Right forelimb (tissue), 1 donor: ENCODE data around the gene TMEM150B.

ENCODE experiments used
- DNase-seq: peaks from one replicate; pipeline ENCODE4 v3.0.0-alpha.2; 2018

Gene TMEM150B

GRCh38 chr19:55273978-55274707 is 51.0 kb downstream of the TMEM150B start:
- no peak for DNase-seq

GRCh38 chr19:55272142-55272541 is 53.0 kb downstream of the TMEM150B start:
- DNase-seq, result no peak

- no peak for DNase-seq
Measured at GRCh38 chr19:55270172-55270942, 54.8 kb downstream of the TMEM150B start.

DNA sequence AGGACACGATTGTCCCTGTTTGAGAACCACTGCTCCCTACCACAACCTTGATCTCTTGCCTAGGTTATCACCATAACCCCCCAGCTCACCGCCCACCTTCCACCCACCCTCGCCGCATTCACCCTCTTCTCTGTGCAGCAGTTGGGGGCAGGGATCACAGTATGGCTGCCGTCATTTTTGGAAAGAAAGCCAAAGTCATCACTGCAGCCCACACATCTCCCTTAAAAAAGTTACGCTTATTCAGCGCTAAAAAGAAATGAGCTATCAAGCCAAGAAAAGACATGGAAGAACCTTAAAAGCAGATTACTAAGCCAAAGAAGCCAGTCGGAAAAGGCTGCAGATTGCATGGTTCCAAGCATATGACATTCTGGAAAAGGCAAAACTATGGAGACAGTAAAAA is 55.8 kb downstream of the TMEM150B start:
- DNase-seq, result no peak

DNA sequence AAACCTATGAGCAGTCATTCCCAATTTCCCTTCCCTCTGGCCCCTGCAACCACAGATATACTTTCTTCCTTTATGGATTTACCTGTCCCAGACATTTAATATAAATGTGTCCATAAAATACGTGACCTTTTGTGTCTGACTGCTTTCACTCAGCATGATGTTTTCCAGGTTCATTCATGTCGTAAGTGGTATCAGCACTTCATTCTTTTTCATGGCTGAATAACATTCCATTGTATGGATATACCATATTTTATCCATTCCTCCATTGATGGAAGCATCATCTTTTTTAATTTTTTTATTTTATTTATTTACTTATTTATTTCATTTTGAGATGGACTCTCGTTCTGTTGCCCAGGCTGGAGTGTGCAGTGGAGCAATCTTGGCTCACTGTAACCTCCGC is 58.3 kb downstream of the TMEM150B start:
- DNase-seq, result no peak

GRCh38 chr19:55266404-55266803 is 58.7 kb downstream of the TMEM150B start:
- DNase-seq, result no peak

- no peak for DNase-seq
Measured at GRCh38 chr19:55265723-55266386, 59.3 kb downstream of the TMEM150B start.

GRCh38 chr19:55265173-55265572 is 60.0 kb downstream of the TMEM150B start:
- no peak for DNase-seq

GRCh38 chr19:55264531-55264930 is 60.6 kb downstream of the TMEM150B start:
- DNase-seq, result no peak
